ENCODE measurements around the gene PTPRN2. TPM values are rescaled to one million over a fixed set of nuclear protein-coding genes. Genes with fewer than 3 reads are reported as not detected.
A peak's percentile ranks its signal among the peaks of the same experiment; 100 is the strongest.

The PTPRN2 gene
- total and polyA plus RNA-seq, 5 experiments from 2014 or later: 0.69 to 1.5 (median 0.99) TPM

- POLR2A ChIA-PET: no interaction called here
- peaks cover 0 to 40% (median 13%) of the 10 kb centered on the region in 5 donors for H3K27me3 Mint-ChIP-seq
- peaks cover 0 to 3% (median 0%) of the 10 kb centered on the region in 4 donors for H3K4me1 Mint-ChIP-seq
- H3K4me3 Mint-ChIP-seq: no peak overlapping the region
- H3K27ac Mint-ChIP-seq: no peak overlapping the region
- peaks cover 0 to 2% (median 0%) of the 10 kb centered on the region in 9 donors for H3K9me3 Mint-ChIP-seq
- H3K36me3 Mint-ChIP-seq: no peaks in the 10 kb centered on the region
- ATAC-seq (no peak), DNase-seq (no peak)
Measured at GRCh38 chr7:158550394-158550700, 37.3 kb downstream of the PTPRN2 start.

- ATAC-seq: no peak
- H3K4me1 Mint-ChIP-seq: peaks cover 0 to 2% (median 0%) of the 10 kb centered on the region in 4 donors
- DNase-seq: no peak
- H3K27me3 Mint-ChIP-seq: peaks cover 0 to 34% (median 8%) of the 10 kb centered on the region in 5 donors
- peaks cover 0 to 2% (median 0%) of the 10 kb centered on the region in 9 donors for H3K9me3 Mint-ChIP-seq
- no peak overlapping the region for H3K27ac Mint-ChIP-seq
- no peak overlapping the region for H3K4me3 Mint-ChIP-seq
- POLR2A ChIA-PET: no interaction called here
- H3K36me3 Mint-ChIP-seq: no peaks in the 10 kb centered on the region
Measured at GRCh38 chr7:158549616-158550393, 37.8 kb downstream of the PTPRN2 start.

- POLR2A ChIA-PET: no interaction called here
- Mint-ChIP-seq H3K4me1 (peaks cover 0 to 2% (median 0%) of the 10 kb centered on the region in 4 donors), H3K36me3 (no peaks in the 10 kb centered on the region), H3K27ac (no peak overlapping the region), H3K9me3 (peaks cover 0 to 2% (median 0%) of the 10 kb centered on the region in 9 donors), H3K4me3 (no peak overlapping the region), H3K27me3 (peaks cover 0 to 28% (median 7%) of the 10 kb centered on the region in 5 donors)
- DNase-seq (no peak), ATAC-seq (no peak)
Measured at GRCh38 chr7:158549176-158549615, 38.4 kb downstream of the PTPRN2 start.

- POLR2A ChIA-PET: no interaction called here
Measured at GRCh38 chr7:158548726-158549125, 38.9 kb downstream of the PTPRN2 start.

GRCh38 chr7:158547817-158548216, 39.8 kb downstream of the PTPRN2 start:
- no peaks in the 10 kb centered on the region for H3K36me3 Mint-ChIP-seq
- no peak overlapping the region for H3K27ac Mint-ChIP-seq
- peaks cover 0 to 2% (median 0%) of the 10 kb centered on the region in 4 donors for H3K4me1 Mint-ChIP-seq
- H3K27me3 Mint-ChIP-seq: peaks cover 0 to 14% (median 4%) of the 10 kb centered on the region in 5 donors
- H3K9me3 Mint-ChIP-seq: peaks cover 0 to 2% (median 0%) of the 10 kb centered on the region in 9 donors
- no peak for DNase-seq
- no peak for ATAC-seq
- no peak overlapping the region for H3K4me3 Mint-ChIP-seq
- POLR2A ChIA-PET: no interaction called here

More at GRCh38 chr7:158548726-158549125, 38.9 kb downstream of the PTPRN2 start:
- Mint-ChIP-seq H3K4me3 (no peak overlapping the region), H3K36me3 (no peaks in the 10 kb centered on the region), H3K27me3 (peaks cover 0 to 24% (median 7%) of the 10 kb centered on the region in 5 donors), H3K9me3 (peaks cover 0 to 2% (median 0%) of the 10 kb centered on the region in 9 donors), H3K27ac (no peak overlapping the region), H3K4me1 (peaks cover 0 to 2% (median 0%) of the 10 kb centered on the region in 4 donors)
- ATAC-seq: no peak
- DNase-seq: no peak

GRCh38 chr7:158546626-158547025, 41.0 kb downstream of the PTPRN2 start:
- Mint-ChIP-seq H3K4me3 (no peak overlapping the region), H3K36me3 (no peaks in the 10 kb centered on the region), H3K27ac (no peak overlapping the region), H3K4me1 (peaks cover 2% of the 10 kb centered on the region in 4 donors), H3K9me3 (no peaks in the 10 kb centered on the region), H3K27me3 (peaks cover 0 to 11% (median 4%) of the 10 kb centered on the region in 5 donors)
- POLR2A ChIA-PET: no interaction called here
- no peak for DNase-seq
- ATAC-seq: no peak

GRCh38 chr7:158546214-158546613, 41.4 kb downstream of the PTPRN2 start:
- H3K27me3 Mint-ChIP-seq: peaks cover 0 to 11% (median 4%) of the 10 kb centered on the region in 5 donors
- H3K36me3 Mint-ChIP-seq: no peaks in the 10 kb centered on the region
- no peak overlapping the region for H3K27ac Mint-ChIP-seq
- peaks cover 6% of the 10 kb centered on the region in 4 donors for H3K4me1 Mint-ChIP-seq
- no peak for ATAC-seq
- POLR2A ChIA-PET: no interaction called here
- no peaks in the 10 kb centered on the region for H3K9me3 Mint-ChIP-seq
- H3K4me3 Mint-ChIP-seq: no peak overlapping the region
- DNase-seq: no peak

GRCh38 chr7:158544708-158545107, 42.9 kb downstream of the PTPRN2 start:
- Mint-ChIP-seq H3K4me3 (no peak overlapping the region), H3K9me3 (no peaks in the 10 kb centered on the region), H3K4me1 (peaks cover 6 to 11% (median 9%) of the 10 kb centered on the region in 4 donors), H3K27me3 (peaks cover 0 to 11% (median 4%) of the 10 kb centered on the region in 5 donors), H3K36me3 (no peaks in the 10 kb centered on the region), H3K27ac (no peak overlapping the region)
- ATAC-seq (no peak), DNase-seq (no peak)
- POLR2A ChIA-PET: no interaction called here

GRCh38 chr7:158543840-158544239, 43.8 kb downstream of the PTPRN2 start:
- POLR2A ChIA-PET: no interaction called here
- Mint-ChIP-seq H3K36me3 (no peaks in the 10 kb centered on the region), H3K9me3 (no peaks in the 10 kb centered on the region), H3K4me3 (no peak overlapping the region), H3K27me3 (peaks cover 0 to 10% (median 4%) of the 10 kb centered on the region in 5 donors), H3K4me1 (peaks cover 6 to 11% (median 9%) of the 10 kb centered on the region in 4 donors), H3K27ac (no peak overlapping the region)
- ATAC-seq: no peak
- no peak for DNase-seq

GRCh38 chr7:158542651-158543566, 44.7 kb downstream of the PTPRN2 start:
- H3K4me3 Mint-ChIP-seq: no peak overlapping the region
- H3K4me1 Mint-ChIP-seq: peaks cover 4 to 11% (median 9%) of the 10 kb centered on the region in 4 donors
- peaks cover 0 to 3% (median under 1%) of the 10 kb centered on the region in 5 donors for H3K27me3 Mint-ChIP-seq
- H3K36me3 Mint-ChIP-seq: no peaks in the 10 kb centered on the region
- H3K27ac Mint-ChIP-seq: no peak overlapping the region
- DNase-seq (no peak), ATAC-seq (no peak)
- H3K9me3 Mint-ChIP-seq: no peaks in the 10 kb centered on the region
- POLR2A ChIA-PET: no interaction called here

- DNase-seq (peak in 4 of 10 donors; percentile 2 to 30 (median 22)), ATAC-seq (no peak)
- peaks cover 4 to 12% (median 9%) of the 10 kb centered on the region in 4 donors for H3K4me1 Mint-ChIP-seq
- POLR2A ChIA-PET: no interaction called here
- H3K27ac Mint-ChIP-seq: peak overlapping the region in 1 of 10 donors; percentile 3
- no peaks in the 10 kb centered on the region for H3K36me3 Mint-ChIP-seq
- no peaks in the 10 kb centered on the region for H3K9me3 Mint-ChIP-seq
- peak overlapping the region in 6 of 10 donors; percentile 16 to 60 (median 36) for H3K4me3 Mint-ChIP-seq
- H3K27me3 Mint-ChIP-seq: peaks cover 0 to 1% (median 0%) of the 10 kb centered on the region in 5 donors
Measured at GRCh38 chr7:158541346-158542010, 46.1 kb downstream of the PTPRN2 start.

- ATAC-seq: no peak
- Mint-ChIP-seq H3K4me3 (no peak overlapping the region), H3K27ac (no peak overlapping the region), H3K9me3 (peaks cover 0 to 8% (median 1%) of the 10 kb centered on the region in 9 donors), H3K4me1 (peaks cover 4 to 12% (median 9%) of the 10 kb centered on the region in 4 donors), H3K36me3 (no peaks in the 10 kb centered on the region), H3K27me3 (peaks cover 0 to 1% (median 0%) of the 10 kb centered on the region in 5 donors)
- POLR2A ChIA-PET: no interaction called here
- no peak for DNase-seq
Measured at GRCh38 chr7:158539711-158540146, 47.9 kb downstream of the PTPRN2 start.

All from naive thymus-derived CD8-positive, alpha-beta T cell (primary cell).